PC-3 (cell line): ENCODE data around the gene RAPGEF3. TPM values are rescaled to one million over a fixed set of nuclear protein-coding genes. Genes with fewer than 3 reads are reported as not detected.

Experiments used
- ATAC-seq: fragments of 200-7000 bp; cut with Tn5 transposase; 2 replicates; pipeline ENCODE4 v1.9.1; 2020; ENCODE audit warnings: mild to moderate bottlenecking, moderate library complexity
- BruUV-seq: library from RNA; stranded (reverse); fragments of 400-500 nt; replicated peaks from 2 replicates; lab custom pipeline; 2021; lab: Mats Ljungman, UMichigan
- CTCF ChIA-PET: fragments of 300-600 bp; sonication (Branson Sonifier 250); formaldehyde crosslinking; loops from one replicate; lab custom pipeline; 2022; ENCODE audit warnings: antibody characterized with exemption; lab: Charles Lee
- POLR2A ChIA-PET: fragments of 300-600 bp; sonication (Branson Sonifier 250); formaldehyde crosslinking; loops from one replicate; lab custom pipeline; 2022; ENCODE audit warnings: antibody characterized with exemption; ENCODE audit not compliant: unreplicated experiment; lab: Charles Lee
- DNase-seq: peaks from one replicate; pipeline ENCODE4 v3.0.0-alpha.2; 2015
- H2AFZ ChIP-seq: fragments of 300-600 bp; sonication (generic); 2 replicates; pipeline ENCODE4 v1.6.0; 2016; ENCODE audit warnings: antibody characterized with exemption, low read length
- H3F3A ChIP-seq: fragments of 300-600 bp; sonication (generic); one replicate; pipeline ENCODE4 v1.6.0; 2017; ENCODE audit warnings: antibody characterized with exemption, low read length, control low read depth, mild to moderate bottlenecking; ENCODE audit not compliant: unreplicated experiment
- H3K27ac ChIP-seq: fragments of 300-600 bp; sonication (generic); 2 replicates; pipeline ENCODE4 v1.5.1; 2016; ENCODE audit warnings: mild to moderate bottlenecking, low read length
- H3K27me3 ChIP-seq: fragments of 300-600 bp; sonication (generic); 2 replicates; pipeline ENCODE4 v1.6.1; 2016; ENCODE audit warnings: low read length, mixed read lengths
- H3K36me3 ChIP-seq: fragments of 300-600 bp; sonication (generic); 2 replicates; pipeline ENCODE4 v1.6.1; 2016; ENCODE audit warnings: low read depth, mixed run types, low read length, mixed read lengths
- H3K4me1 ChIP-seq: fragments of 300-600 bp; sonication (generic); 2 replicates; pipeline ENCODE4 v1.5.1; 2016; ENCODE audit warnings: low read length; ENCODE audit not compliant: insufficient read depth
- H3K4me2 ChIP-seq: fragments of 300-600 bp; sonication (generic); 2 replicates; pipeline ENCODE4 v1.6.0; 2016; ENCODE audit warnings: low read length
- H3K4me3 ChIP-seq: fragments of 300-600 bp; sonication (generic); 2 replicates; pipeline ENCODE4 v1.5.1; 2016; ENCODE audit warnings: mild to moderate bottlenecking, low read length, mixed read lengths
- H3K79me2 ChIP-seq: fragments of 300-600 bp; sonication (generic); 2 replicates; pipeline ENCODE4 v1.6.1; 2017; ENCODE audit warnings: low read length, mixed read lengths
- H3K9ac ChIP-seq: fragments of 300-600 bp; sonication (generic); 2 replicates; pipeline ENCODE4 v1.6.0; 2016; ENCODE audit warnings: mild to moderate bottlenecking, low read length
- H3K9me2 ChIP-seq: fragments of 300-600 bp; sonication (generic); replicated peaks from 2 replicates; pipeline ENCODE4 v1.6.1; 2016; ENCODE audit warnings: mixed run types, low read length, mixed read lengths
- H3K9me3 ChIP-seq: fragments of 300-600 bp; sonication (generic); 2 replicates; pipeline ENCODE4 v1.6.1; 2016; ENCODE audit warnings: low read length, mixed read lengths
- H4K20me1 ChIP-seq: fragments of 300-600 bp; sonication (generic); 2 replicates; pipeline ENCODE4 v1.6.1; 2016; ENCODE audit warnings: low read length, mixed read lengths
- EZH2 ChIP-seq: fragments of 300-600 bp; sonication (generic); IDR thresholded peaks from one replicate; pipeline ENCODE4 v1.6.1; 2017; ENCODE audit warnings: antibody characterized with exemption, mild to moderate bottlenecking, low read length; ENCODE audit not compliant: unreplicated experiment
- EZH2phosphoT487 ChIP-seq: fragments of 300-600 bp; sonication (generic); IDR thresholded peaks from 2 replicates; pipeline ENCODE4 v1.6.1; 2018; ENCODE audit warnings: mild to moderate bottlenecking, antibody characterized with exemption, low read length, borderline replicate concordance
- intact Hi-C: fragments of 100-400 bp; cut with micrococcal nuclease; formaldehyde crosslinking; loops from 2 replicates; pipeline ENCODE4 v1.9.0; 2023
- total RNA-seq: library from RNA; depleted of rRNA; stranded (reverse); fragments of >200 nt; gene quantifications from 2 replicates; pipeline ENCODE4 v1.2.3, GENCODE V29; 2014
- TF ChIP-seq, protein P1 (sequence below): fragments of 300-600 bp; sonication (generic); conservative IDR thresholded peaks from 2 replicates; pipeline ENCODE4 v1.5.1; 2017; ENCODE audit warnings: antibody characterized with exemption, low read depth, mild to moderate bottlenecking, low read length

RAPGEF3 gene
- total RNA-seq, 1 experiment from 2014 or later = 6.7 TPM

DNA sequence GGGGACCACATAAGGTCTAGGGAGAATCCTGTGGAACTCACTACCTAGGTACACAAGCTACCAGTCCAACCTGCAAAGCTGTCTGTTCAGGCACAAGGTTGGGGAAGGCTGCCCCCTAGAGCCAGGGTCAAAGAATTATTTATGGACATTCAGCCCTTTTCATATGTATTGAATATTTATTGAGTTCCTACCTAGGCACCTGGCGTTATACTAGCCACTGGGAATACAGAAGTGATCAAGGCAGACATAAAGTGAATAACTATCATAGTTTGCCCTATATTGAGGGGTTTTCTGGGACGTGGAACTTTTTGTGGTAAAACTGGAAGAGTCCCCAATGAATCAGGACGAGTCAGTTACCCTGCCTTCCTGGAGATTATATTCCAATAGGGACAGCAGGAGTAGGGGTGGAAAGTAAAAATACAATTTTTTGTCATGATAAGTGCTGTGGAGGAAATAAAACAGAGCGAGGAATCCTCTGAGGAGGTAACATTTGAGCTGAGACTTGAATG lies 8.6 kb upstream of the RAPGEF3 start:
- no peak overlapping the region for H3K4me3 ChIP-seq
- H3F3A ChIP-seq = no peaks in the 10 kb centered on the region
- H4K20me1 ChIP-seq = no peaks in the 10 kb centered on the region
- H3K9ac ChIP-seq = no peak overlapping the region
- H3K79me2 ChIP-seq = no peaks in the 10 kb centered on the region
- H3K36me3 ChIP-seq = no peaks in the 10 kb centered on the region
- H3K4me2 ChIP-seq = no peak overlapping the region
- no peak overlapping the region for H2AFZ ChIP-seq
- CTCF ChIA-PET = interaction anchor here (0.7 to 2.4 kb wide), 6 partner anchors 9 to 71 kb away, joined by 3 to 13 read pairs (median 4); partner anchors contain the start of gene RAPGEF3
- DNase-seq (peak; percentile 64), ATAC-seq (peak; percentile 24; the same call in 1 of the 2 replicates)
- no peak overlapping the region for H3K27ac ChIP-seq
- peaks cover 13% of the 10 kb centered on the region for H3K4me1 ChIP-seq
- no TSS peak for BruUV-seq
- no peaks in the 10 kb centered on the region for H3K27me3 ChIP-seq
- TF ChIP-seq EZH2 (no peak), EZH2phosphoT487 (no peak)
- TF ChIP-seq, protein P1, sequence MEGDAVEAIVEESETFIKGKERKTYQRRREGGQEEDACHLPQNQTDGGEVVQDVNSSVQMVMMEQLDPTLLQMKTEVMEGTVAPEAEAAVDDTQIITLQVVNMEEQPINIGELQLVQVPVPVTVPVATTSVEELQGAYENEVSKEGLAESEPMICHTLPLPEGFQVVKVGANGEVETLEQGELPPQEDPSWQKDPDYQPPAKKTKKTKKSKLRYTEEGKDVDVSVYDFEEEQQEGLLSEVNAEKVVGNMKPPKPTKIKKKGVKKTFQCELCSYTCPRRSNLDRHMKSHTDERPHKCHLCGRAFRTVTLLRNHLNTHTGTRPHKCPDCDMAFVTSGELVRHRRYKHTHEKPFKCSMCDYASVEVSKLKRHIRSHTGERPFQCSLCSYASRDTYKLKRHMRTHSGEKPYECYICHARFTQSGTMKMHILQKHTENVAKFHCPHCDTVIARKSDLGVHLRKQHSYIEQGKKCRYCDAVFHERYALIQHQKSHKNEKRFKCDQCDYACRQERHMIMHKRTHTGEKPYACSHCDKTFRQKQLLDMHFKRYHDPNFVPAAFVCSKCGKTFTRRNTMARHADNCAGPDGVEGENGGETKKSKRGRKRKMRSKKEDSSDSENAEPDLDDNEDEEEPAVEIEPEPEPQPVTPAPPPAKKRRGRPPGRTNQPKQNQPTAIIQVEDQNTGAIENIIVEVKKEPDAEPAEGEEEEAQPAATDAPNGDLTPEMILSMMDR = peak; percentile 78
- POLR2A ChIA-PET = no interaction called here
- intact Hi-C loops = loop anchor here (1.0 to 2.0 kb wide), 2 partner anchors 23 to 52 kb away; no protein-coding TSS in a partner anchor
- no peaks in the 10 kb centered on the region for H3K9me2 ChIP-seq
- no peaks in the 10 kb centered on the region for H3K9me3 ChIP-seq

DNA sequence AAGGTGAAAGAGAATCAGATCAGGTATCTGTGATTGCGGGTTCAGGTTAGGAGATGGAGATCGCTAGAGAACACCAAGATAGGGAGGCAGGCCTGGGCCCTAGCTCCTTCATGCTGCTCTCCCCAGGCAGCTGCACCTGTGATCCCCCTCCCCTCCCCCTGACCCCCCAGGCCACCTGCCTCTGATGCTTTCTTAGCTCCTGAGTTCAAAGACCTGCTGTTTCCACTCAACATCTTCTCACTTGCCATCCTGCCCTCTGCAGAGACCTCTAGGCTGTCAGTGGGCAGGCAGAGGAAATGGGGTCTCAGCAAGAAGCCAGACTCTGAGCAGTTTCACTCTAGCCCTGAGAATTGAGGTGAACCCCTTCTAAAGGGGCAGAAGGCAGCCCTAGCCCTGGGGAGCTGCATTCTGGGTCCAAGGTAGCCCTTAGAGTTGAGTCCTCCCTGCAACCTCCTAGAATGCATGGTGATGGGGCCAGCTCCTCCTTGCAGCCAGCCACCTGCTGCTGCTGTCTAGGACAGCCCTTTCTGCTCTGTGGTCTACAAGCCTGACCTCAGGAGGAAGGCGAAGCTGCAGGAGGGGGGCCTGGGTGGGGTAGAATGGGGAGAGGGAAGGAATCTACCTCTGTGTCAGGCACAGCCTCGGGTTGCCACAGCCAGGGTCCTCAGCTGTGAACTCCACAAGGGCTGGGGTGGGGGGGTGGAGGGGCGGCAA lies 8.0 kb upstream of the RAPGEF3 start:
- CTCF ChIA-PET = interaction anchor here (0.7 to 2.4 kb wide), 6 partner anchors 8 to 72 kb away, joined by 3 to 13 read pairs (median 4); partner anchors contain the start of gene RAPGEF3
- H3K79me2 ChIP-seq = no peaks in the 10 kb centered on the region
- BruUV-seq = no TSS peak
- H3K36me3 ChIP-seq = no peaks in the 10 kb centered on the region
- DNase-seq (no peak), ATAC-seq (no peak)
- H3K27ac ChIP-seq = no peak overlapping the region
- H3K4me1 ChIP-seq = peaks cover 13% of the 10 kb centered on the region
- H4K20me1 ChIP-seq = no peaks in the 10 kb centered on the region
- POLR2A ChIA-PET = no interaction called here
- H3K9me2 ChIP-seq = no peaks in the 10 kb centered on the region
- H3K27me3 ChIP-seq = no peaks in the 10 kb centered on the region
- H3F3A ChIP-seq = no peaks in the 10 kb centered on the region
- H3K9me3 ChIP-seq = no peaks in the 10 kb centered on the region
- TF ChIP-seq EZH2 (no peak), EZH2phosphoT487 (no peak)
- TF ChIP-seq, protein P1 = no peak
- H3K4me2 ChIP-seq = no peak overlapping the region
- intact Hi-C loops = loop anchor here (1.0 to 2.0 kb wide), 2 partner anchors 22 to 52 kb away; no protein-coding TSS in a partner anchor
- H3K4me3 ChIP-seq = no peak overlapping the region
- no peak overlapping the region for H2AFZ ChIP-seq
- H3K9ac ChIP-seq = no peak overlapping the region
